Mesothelial cell of epicardium (in vitro differentiated cells): ENCODE results near the gene TFPI2. TPM values are rescaled to one million over a fixed set of nuclear protein-coding genes. Genes with fewer than 3 reads are reported as not detected.

Experiments used
- DNase-seq, 2 experiments: peaks; one replicate each; pipeline ENCODE4 v3.0.0; 2021; ENCODE audit warnings: low spot score in 2 of 2; ENCODE audit not compliant: unreplicated experiment in 2 of 2
- H3K27ac Mint-ChIP-seq: 2 replicates; pipeline ENCODE4 v1.8.0; 2021; ENCODE audit warnings: mixed read lengths
- H3K27me3 Mint-ChIP-seq: 2 replicates; pipeline ENCODE4 v1.8.0; 2021; ENCODE audit warnings: low read depth, mixed read lengths
- H3K36me3 Mint-ChIP-seq: 2 replicates; pipeline ENCODE4 v1.8.0; 2021; ENCODE audit warnings: mixed read lengths
- H3K4me1 Mint-ChIP-seq: 2 replicates; pipeline ENCODE4 v1.8.0; 2021; ENCODE audit warnings: mixed read lengths
- H3K4me3 Mint-ChIP-seq: 2 replicates; pipeline ENCODE4 v1.8.0; 2021; ENCODE audit warnings: mild to moderate bottlenecking, moderate library complexity, mixed read lengths
- H3K9me3 Mint-ChIP-seq: 2 replicates; pipeline ENCODE4 v1.8.0; 2021; ENCODE audit warnings: mixed read lengths
- total RNA-seq: library from RNA; stranded (reverse); gene quantifications from 3 replicates; pipeline ENCODE4 v1.2.1, GENCODE V29; 2021
- TF ChIP-seq, protein P1 (sequence below): fragments of 200-600 bp; sonication (generic); IDR thresholded peaks from one replicate; pipeline ENCODE4 v1.5.0; 2021; ENCODE audit warnings: antibody characterized with exemption; ENCODE audit not compliant: unreplicated experiment

Gene TFPI2
- total RNA-seq, 1 donor from 2014 or later = 69.4 TPM

GRCh38 chr7:93902777-93903423 is 12.3 kb upstream of the TFPI2 start:
- H3K4me1 Mint-ChIP-seq = no peaks in the 10 kb centered on the region
- H3K27me3 Mint-ChIP-seq = no peaks in the 10 kb centered on the region
- no peak overlapping the region for H3K4me3 Mint-ChIP-seq
- H3K36me3 Mint-ChIP-seq = no peaks in the 10 kb centered on the region
- H3K9me3 Mint-ChIP-seq = no peaks in the 10 kb centered on the region
- H3K27ac Mint-ChIP-seq = no peak overlapping the region
- no peak for DNase-seq
- TF ChIP-seq, protein P1, sequence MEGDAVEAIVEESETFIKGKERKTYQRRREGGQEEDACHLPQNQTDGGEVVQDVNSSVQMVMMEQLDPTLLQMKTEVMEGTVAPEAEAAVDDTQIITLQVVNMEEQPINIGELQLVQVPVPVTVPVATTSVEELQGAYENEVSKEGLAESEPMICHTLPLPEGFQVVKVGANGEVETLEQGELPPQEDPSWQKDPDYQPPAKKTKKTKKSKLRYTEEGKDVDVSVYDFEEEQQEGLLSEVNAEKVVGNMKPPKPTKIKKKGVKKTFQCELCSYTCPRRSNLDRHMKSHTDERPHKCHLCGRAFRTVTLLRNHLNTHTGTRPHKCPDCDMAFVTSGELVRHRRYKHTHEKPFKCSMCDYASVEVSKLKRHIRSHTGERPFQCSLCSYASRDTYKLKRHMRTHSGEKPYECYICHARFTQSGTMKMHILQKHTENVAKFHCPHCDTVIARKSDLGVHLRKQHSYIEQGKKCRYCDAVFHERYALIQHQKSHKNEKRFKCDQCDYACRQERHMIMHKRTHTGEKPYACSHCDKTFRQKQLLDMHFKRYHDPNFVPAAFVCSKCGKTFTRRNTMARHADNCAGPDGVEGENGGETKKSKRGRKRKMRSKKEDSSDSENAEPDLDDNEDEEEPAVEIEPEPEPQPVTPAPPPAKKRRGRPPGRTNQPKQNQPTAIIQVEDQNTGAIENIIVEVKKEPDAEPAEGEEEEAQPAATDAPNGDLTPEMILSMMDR = peak; percentile 76

DNA sequence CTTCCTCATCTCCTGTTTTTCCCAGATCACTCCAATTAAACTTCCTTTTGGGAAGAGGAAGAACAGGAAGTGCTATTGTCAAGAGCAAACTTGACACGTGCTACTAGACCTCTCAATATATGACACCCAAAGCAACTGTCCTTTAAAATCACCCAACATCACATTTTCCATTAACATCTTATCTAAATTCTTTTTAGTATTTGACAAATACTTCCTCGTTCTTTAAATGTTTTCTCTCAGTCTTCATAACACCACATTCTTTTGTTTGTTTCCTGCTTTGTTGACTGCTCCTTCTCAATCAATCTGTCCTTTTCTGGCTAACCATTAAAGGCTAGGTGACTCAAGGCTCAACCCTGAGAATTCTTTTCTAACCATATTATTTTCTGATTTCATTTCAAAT is 7.1 kb upstream of the TFPI2 start:
- Mint-ChIP-seq H3K4me1 (peaks cover 13% of the 10 kb centered on the region), H3K4me3 (no peak overlapping the region), H3K36me3 (no peaks in the 10 kb centered on the region), H3K9me3 (no peaks in the 10 kb centered on the region), H3K27me3 (no peaks in the 10 kb centered on the region), H3K27ac (peak overlapping the region; percentile 10)
- TF ChIP-seq, protein P1 = no peak
- DNase-seq = no peak

DNA sequence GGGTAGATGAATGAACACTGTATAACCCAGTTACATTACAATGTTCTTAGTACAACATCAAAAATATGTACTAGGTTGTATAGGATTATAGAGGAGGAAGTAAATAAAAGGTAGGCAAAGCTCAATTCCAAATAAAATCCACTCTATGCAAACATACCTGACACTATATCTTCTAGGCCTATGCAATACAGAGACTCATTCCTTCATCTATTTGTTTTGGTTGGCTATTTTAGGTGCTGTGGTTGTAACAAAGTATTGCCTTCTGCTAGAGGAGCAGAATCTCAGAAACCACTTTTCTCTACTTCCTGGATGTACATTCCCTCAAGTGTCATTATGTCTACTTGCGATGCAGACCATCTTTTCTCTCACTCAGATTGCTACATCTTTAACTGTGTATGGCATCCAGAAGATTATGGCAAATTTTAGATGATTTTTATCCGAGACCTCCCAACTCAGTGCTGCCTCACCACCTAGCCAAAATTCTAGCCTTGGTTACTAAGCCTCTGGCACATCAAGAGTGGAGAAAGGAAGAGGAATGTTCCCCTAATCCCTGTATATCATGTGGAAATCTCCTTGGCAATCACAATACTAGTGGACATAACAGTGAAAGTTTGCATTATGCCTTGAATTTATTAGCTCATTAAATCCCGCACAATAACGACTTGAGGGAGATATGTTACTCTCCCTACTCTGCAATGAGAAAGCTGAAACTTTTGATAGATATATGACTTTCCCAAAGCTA is 5.5 kb upstream of the TFPI2 start:
- Mint-ChIP-seq H3K4me3 (no peak overlapping the region), H3K27ac (no peak overlapping the region), H3K27me3 (peaks cover 4% of the 10 kb centered on the region), H3K4me1 (peaks cover 13% of the 10 kb centered on the region), H3K9me3 (no peaks in the 10 kb centered on the region), H3K36me3 (no peaks in the 10 kb centered on the region)
- TF ChIP-seq, protein P1 = no peak
- DNase-seq = no peak

- H3K27ac Mint-ChIP-seq = peak overlapping the region; percentile 67
- TF ChIP-seq, protein P1 = no peak
- H3K27me3 Mint-ChIP-seq = peaks cover 7% of the 10 kb centered on the region
- H3K4me3 Mint-ChIP-seq = no peak overlapping the region
- DNase-seq = no peak
- H3K4me1 Mint-ChIP-seq = peaks cover 17% of the 10 kb centered on the region
- no peaks in the 10 kb centered on the region for H3K36me3 Mint-ChIP-seq
- no peaks in the 10 kb centered on the region for H3K9me3 Mint-ChIP-seq
These were observed 4.5 kb upstream of the TFPI2 start for GRCh38 chr7:93894966-93895640.

DNA sequence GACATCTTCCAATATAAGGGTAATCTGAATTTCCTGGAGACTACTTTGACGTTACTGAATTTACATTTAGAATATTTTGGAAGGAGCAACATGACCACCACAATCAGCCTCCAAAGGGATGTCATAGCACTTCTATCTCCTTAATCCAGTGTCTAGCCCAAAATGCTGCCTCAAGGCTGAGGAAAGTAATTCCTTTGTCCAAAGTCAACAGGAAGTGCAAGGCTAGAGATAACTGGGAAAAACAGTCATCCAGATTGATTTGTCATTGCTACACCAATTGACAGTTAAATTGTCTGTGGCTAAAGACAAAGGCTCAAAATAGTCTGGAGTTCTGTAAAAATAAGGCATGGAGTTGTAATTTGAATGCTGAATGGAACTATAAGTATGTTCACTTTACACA is 3.9 kb upstream of the TFPI2 start:
- Mint-ChIP-seq H3K36me3 (no peaks in the 10 kb centered on the region), H3K27ac (no peak overlapping the region), H3K27me3 (peaks cover 13% of the 10 kb centered on the region), H3K4me3 (no peak overlapping the region), H3K4me1 (peaks cover 21% of the 10 kb centered on the region), H3K9me3 (no peaks in the 10 kb centered on the region)
- TF ChIP-seq, protein P1 = no peak
- DNase-seq = no peak
